HG02840 (cell line): Measurements from ENCODE around the gene SERGEF.

ENCODE experiments used
- ATAC-seq: cut with Tn5 transposase; IDR thresholded peaks from one replicate; pipeline ENCODE4 v1.9.1; 2021; ENCODE audit warnings: mild to moderate bottlenecking, moderate library complexity, moderate number of reproducible peaks; ENCODE audit not compliant: unreplicated experiment, low FRiP score

Gene SERGEF

GRCh38 chr11:17822401-17822781, 190.5 kb downstream of the SERGEF start:
- no peak for ATAC-seq

GRCh38 chr11:17821648-17822400, 191.0 kb downstream of the SERGEF start:
- ATAC-seq: no peak

- ATAC-seq: no peak
These were observed 196.5 kb downstream of the SERGEF start for GRCh38 chr11:17816232-17816931.

- no peak for ATAC-seq
These were observed 198.3 kb downstream of the SERGEF start for GRCh38 chr11:17814546-17814945.

- no peak for ATAC-seq
These were observed 199.3 kb downstream of the SERGEF start for GRCh38 chr11:17813391-17814059.

GRCh38 chr11:17812865-17813187, 200.0 kb downstream of the SERGEF start:
- no peak for ATAC-seq

GRCh38 chr11:17812091-17812864, 200.6 kb downstream of the SERGEF start:
- ATAC-seq: no peak

- ATAC-seq: no peak
These were observed 201.5 kb downstream of the SERGEF start for GRCh38 chr11:17811352-17811751.

GRCh38 chr11:17810746-17811145, 202.1 kb downstream of the SERGEF start:
- ATAC-seq: no peak

- ATAC-seq: no peak
These were observed 202.8 kb downstream of the SERGEF start for GRCh38 chr11:17810041-17810440.

GRCh38 chr11:17807034-17807433, 205.8 kb downstream of the SERGEF start:
- ATAC-seq: no peak

GRCh38 chr11:17805873-17806272, 207.0 kb downstream of the SERGEF start:
- no peak for ATAC-seq

- no peak for ATAC-seq
These were observed 207.8 kb downstream of the SERGEF start for GRCh38 chr11:17805043-17805442.

GRCh38 chr11:17803754-17804334, 209.0 kb downstream of the SERGEF start:
- ATAC-seq: no peak

GRCh38 chr11:17802491-17802890, 210.4 kb downstream of the SERGEF start:
- no peak for ATAC-seq

GRCh38 chr11:17801166-17801565, 211.7 kb downstream of the SERGEF start:
- ATAC-seq: no peak

- no peak for ATAC-seq
These were observed 213.7 kb downstream of the SERGEF start for GRCh38 chr11:17799147-17799546.

- no peak for ATAC-seq
These were observed 214.1 kb downstream of the SERGEF start for GRCh38 chr11:17798716-17799115.

GRCh38 chr11:17798253-17798652, 214.6 kb downstream of the SERGEF start:
- no peak for ATAC-seq

- ATAC-seq: no peak
These were observed 216.7 kb downstream of the SERGEF start for GRCh38 chr11:17796154-17796553.

- ATAC-seq: no peak
These were observed 217.9 kb downstream of the SERGEF start for GRCh38 chr11:17794981-17795380.
